Activated B cell treated with CpG ODN at 0.5 μM for 24 hours (primary cell): ENCODE data around the gene ILKAP. TPM values are rescaled to one million over a fixed set of nuclear protein-coding genes. Genes with fewer than 3 reads are reported as not detected.

Source experiments
- ATAC-seq: fragments of 200-7000 bp; cut with Tn5 transposase; one replicate; pipeline ENCODE4 v1.10.0; 2021; ENCODE audit warnings: low read depth, mild to moderate bottlenecking, moderate library complexity
- CTCF ChIA-PET: fragments of 350-600 bp; sonication (Branson Sonifier 250); formaldehyde crosslinking; loops from one replicate; lab custom pipeline; 2021; ENCODE audit warnings: antibody characterized with exemption; lab: Charles Lee
- POLR2A ChIA-PET: fragments of 350-600 bp; sonication (Branson Sonifier 250); formaldehyde crosslinking; loops from one replicate; lab custom pipeline; 2021; ENCODE audit warnings: antibody characterized with exemption; lab: Charles Lee
- DNase-seq: peaks from one replicate; pipeline ENCODE4 v3.0.0; 2022
- H3K27ac Mint-ChIP-seq: one replicate; pipeline ENCODE4 v1.8.0; 2020; ENCODE audit warnings: mixed read lengths
- H3K27me3 Mint-ChIP-seq: one replicate; pipeline ENCODE4 v1.8.0; 2021; ENCODE audit warnings: mixed read lengths
- H3K36me3 Mint-ChIP-seq: one replicate; pipeline ENCODE4 v1.8.0; 2021; ENCODE audit warnings: low read depth, mixed read lengths
- H3K4me1 Mint-ChIP-seq: one replicate; pipeline ENCODE4 v1.8.0; 2021; ENCODE audit warnings: mixed read lengths
- H3K4me3 Mint-ChIP-seq: one replicate; pipeline ENCODE4 v1.8.0; 2020; ENCODE audit warnings: mild to moderate bottlenecking, mixed read lengths
- H3K9me3 Mint-ChIP-seq: one replicate; pipeline ENCODE4 v1.8.0; 2020; ENCODE audit warnings: mixed read lengths
- CTCF ChIP-seq: fragments of 200-600 bp; IDR thresholded peaks from one replicate; pipeline ENCODE4 v1.8.0; 2022; ENCODE audit warnings: antibody characterized with exemption, mild to moderate bottlenecking
- intact Hi-C: fragments of 100-400 bp; cut with micrococcal nuclease; formaldehyde crosslinking; loops from one replicate; pipeline ENCODE4 v1.15.1; 2024
- total RNA-seq: library from RNA; stranded (reverse); gene quantifications from 2 replicates; pipeline ENCODE4 v1.2.3, GENCODE V29; 2022

ILKAP gene
- total RNA-seq, 1 donor from 2014 or later = 77.3 TPM

GRCh38 chr2:238239543-238239862 is 36.0 kb upstream of the ILKAP start:
- ATAC-seq (peak; percentile 22), DNase-seq (no peak)
- Mint-ChIP-seq H3K4me1 (peaks cover 15% of the 10 kb centered on the region), H3K9me3 (no peaks in the 10 kb centered on the region), H3K4me3 (peak overlapping the region; percentile 52), H3K36me3 (peaks cover 4% of the 10 kb centered on the region), H3K27me3 (peaks cover 13% of the 10 kb centered on the region), H3K27ac (no peak overlapping the region)
- POLR2A ChIA-PET = interaction anchor here (1.1 to 1.6 kb wide), 3 partner anchors 8 to 179 kb away, joined by 3 to 5 read pairs (median 3); partner anchors contain the start of genes PER2 and SCLY
- intact Hi-C loops = loop anchor here (10.0 kb wide), 2 partner anchors 135 to 565 kb away; partner anchors contain the start of gene ESPNL
- TF ChIP-seq CTCF = no peak
- CTCF ChIA-PET = no interaction called here

- CTCF ChIA-PET = no interaction called here
- ATAC-seq = peak; percentile 29
- peak overlapping the region; percentile 44 for H3K4me3 Mint-ChIP-seq
- intact Hi-C loops = loop anchor here (10.0 kb wide), 2 partner anchors 134 to 564 kb away; partner anchors contain the start of gene ESPNL
- TF ChIP-seq CTCF = no peak
- DNase-seq = peak; percentile 35
- peaks cover 16% of the 10 kb centered on the region for H3K4me1 Mint-ChIP-seq
- POLR2A ChIA-PET = interaction anchor here (0.7 to 1.6 kb wide), 3 partner anchors 49 to 178 kb away, joined by 3 to 5 read pairs (median 3); partner anchors contain the start of genes PER2 and SCLY
- no peaks in the 10 kb centered on the region for H3K9me3 Mint-ChIP-seq
- H3K36me3 Mint-ChIP-seq = no peaks in the 10 kb centered on the region
- no peak overlapping the region for H3K27ac Mint-ChIP-seq
- H3K27me3 Mint-ChIP-seq = peaks cover 15% of the 10 kb centered on the region
These were observed 35.5 kb upstream of the ILKAP start for GRCh38 chr2:238238766-238239542.

- ChIA-PET CTCF (no interaction called here), POLR2A (interaction anchor here (0.7 to 1.6 kb wide), 3 partner anchors 50 to 178 kb away, joined by 3 to 5 read pairs (median 3); partner anchors contain the start of genes PER2 and SCLY)
- H3K27ac Mint-ChIP-seq = no peak overlapping the region
- H3K9me3 Mint-ChIP-seq = no peaks in the 10 kb centered on the region
- no peaks in the 10 kb centered on the region for H3K36me3 Mint-ChIP-seq
- H3K4me3 Mint-ChIP-seq = peak overlapping the region; percentile 62
- peaks cover 16% of the 10 kb centered on the region for H3K4me1 Mint-ChIP-seq
- DNase-seq (no peak), ATAC-seq (no peak)
- intact Hi-C loops = loop anchor here (10.0 kb wide), 2 partner anchors 134 to 564 kb away; partner anchors contain the start of gene ESPNL
- TF ChIP-seq CTCF = no peak
- peaks cover 19% of the 10 kb centered on the region for H3K27me3 Mint-ChIP-seq
These were observed 34.8 kb upstream of the ILKAP start for GRCh38 chr2:238238311-238238765.

GRCh38 chr2:238237431-238238135 is 34.1 kb upstream of the ILKAP start:
- no peak for TF ChIP-seq CTCF
- POLR2A ChIA-PET = interaction anchor here (0.7 to 1.6 kb wide), 2 partner anchors 35 to 51 kb away, joined by 3 to 6 read pairs; partner anchors contain the start of gene PER2
- no peak for ATAC-seq
- H3K27me3 Mint-ChIP-seq = peaks cover 20% of the 10 kb centered on the region
- H3K4me3 Mint-ChIP-seq = peak overlapping the region; percentile 62
- H3K36me3 Mint-ChIP-seq = no peaks in the 10 kb centered on the region
- no peaks in the 10 kb centered on the region for H3K9me3 Mint-ChIP-seq
- CTCF ChIA-PET = no interaction called here
- no peak for DNase-seq
- H3K4me1 Mint-ChIP-seq = peaks cover 16% of the 10 kb centered on the region
- intact Hi-C loops = loop anchor here (10.0 kb wide), 2 partner anchors 133 to 563 kb away; partner anchors contain the start of gene ESPNL
- no peak overlapping the region for H3K27ac Mint-ChIP-seq
